Chondrocyte (in vitro differentiated cells): Measurements from ENCODE around the gene CEP89. TPM values are rescaled to one million over a fixed set of nuclear protein-coding genes. Genes with fewer than 3 reads are reported as not detected.

Source experiments
- DNase-seq: peaks from one replicate; pipeline ENCODE4 v3.0.0; 2021; ENCODE audit warnings: mixed read lengths, low spot score
- H3K27ac Mint-ChIP-seq: one replicate; pipeline ENCODE4 v1.8.0; 2021; ENCODE audit warnings: mild to moderate bottlenecking, moderate library complexity, mixed read lengths; ENCODE audit not compliant: unreplicated experiment
- H3K27me3 Mint-ChIP-seq: 2 replicates; pipeline ENCODE4 v1.8.0; 2021; ENCODE audit warnings: low read depth, mixed read lengths
- H3K36me3 Mint-ChIP-seq: 2 replicates; pipeline ENCODE4 v1.8.0; 2021; ENCODE audit warnings: low read depth, mixed read lengths
- H3K4me1 Mint-ChIP-seq: 2 replicates; pipeline ENCODE4 v1.8.0; 2021; ENCODE audit warnings: low read depth, mild to moderate bottlenecking, mixed read lengths
- H3K4me3 Mint-ChIP-seq: one replicate; pipeline ENCODE4 v1.8.0; 2021; ENCODE audit warnings: mild to moderate bottlenecking, moderate library complexity, mixed read lengths; ENCODE audit not compliant: unreplicated experiment
- H3K9me3 Mint-ChIP-seq: 2 replicates; pipeline ENCODE4 v1.8.0; 2021; ENCODE audit warnings: low read depth, mixed read lengths
- total RNA-seq: library from RNA; stranded (reverse); gene quantifications from 3 replicates; pipeline ENCODE4 v1.2.1, GENCODE V29; 2021
- TF ChIP-seq, protein P1 (sequence below): fragments of 200-600 bp; sonication (generic); IDR thresholded peaks from 2 replicates; pipeline ENCODE4 v1.5.0; 2021; ENCODE audit warnings: antibody characterized with exemption, mild to moderate bottlenecking, moderate library complexity

The CEP89 gene
- total RNA-seq, 1 donor from 2014 or later: 29.8 TPM

- no peak for DNase-seq
- no peaks in the 10 kb centered on the region for H3K4me1 Mint-ChIP-seq
- H3K27me3 Mint-ChIP-seq: no peaks in the 10 kb centered on the region
- H3K36me3 Mint-ChIP-seq: peaks cover 26% of the 10 kb centered on the region
- H3K9me3 Mint-ChIP-seq: peaks cover 7% of the 10 kb centered on the region
- TF ChIP-seq, protein P1, sequence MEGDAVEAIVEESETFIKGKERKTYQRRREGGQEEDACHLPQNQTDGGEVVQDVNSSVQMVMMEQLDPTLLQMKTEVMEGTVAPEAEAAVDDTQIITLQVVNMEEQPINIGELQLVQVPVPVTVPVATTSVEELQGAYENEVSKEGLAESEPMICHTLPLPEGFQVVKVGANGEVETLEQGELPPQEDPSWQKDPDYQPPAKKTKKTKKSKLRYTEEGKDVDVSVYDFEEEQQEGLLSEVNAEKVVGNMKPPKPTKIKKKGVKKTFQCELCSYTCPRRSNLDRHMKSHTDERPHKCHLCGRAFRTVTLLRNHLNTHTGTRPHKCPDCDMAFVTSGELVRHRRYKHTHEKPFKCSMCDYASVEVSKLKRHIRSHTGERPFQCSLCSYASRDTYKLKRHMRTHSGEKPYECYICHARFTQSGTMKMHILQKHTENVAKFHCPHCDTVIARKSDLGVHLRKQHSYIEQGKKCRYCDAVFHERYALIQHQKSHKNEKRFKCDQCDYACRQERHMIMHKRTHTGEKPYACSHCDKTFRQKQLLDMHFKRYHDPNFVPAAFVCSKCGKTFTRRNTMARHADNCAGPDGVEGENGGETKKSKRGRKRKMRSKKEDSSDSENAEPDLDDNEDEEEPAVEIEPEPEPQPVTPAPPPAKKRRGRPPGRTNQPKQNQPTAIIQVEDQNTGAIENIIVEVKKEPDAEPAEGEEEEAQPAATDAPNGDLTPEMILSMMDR: no peak
- H3K4me3 Mint-ChIP-seq: no peak overlapping the region
- peak overlapping the region; percentile 23 for H3K27ac Mint-ChIP-seq
Measured at GRCh38 chr19:32902448-32902847, 69.3 kb downstream of the CEP89 start.

- DNase-seq: no peak
- TF ChIP-seq, protein P1: no peak
- Mint-ChIP-seq H3K27ac (no peak overlapping the region), H3K4me3 (no peak overlapping the region), H3K4me1 (no peaks in the 10 kb centered on the region), H3K36me3 (peaks cover 28% of the 10 kb centered on the region), H3K27me3 (no peaks in the 10 kb centered on the region), H3K9me3 (peaks cover 7% of the 10 kb centered on the region)
Measured at GRCh38 chr19:32901504-32902161, 70.1 kb downstream of the CEP89 start.

DNA sequence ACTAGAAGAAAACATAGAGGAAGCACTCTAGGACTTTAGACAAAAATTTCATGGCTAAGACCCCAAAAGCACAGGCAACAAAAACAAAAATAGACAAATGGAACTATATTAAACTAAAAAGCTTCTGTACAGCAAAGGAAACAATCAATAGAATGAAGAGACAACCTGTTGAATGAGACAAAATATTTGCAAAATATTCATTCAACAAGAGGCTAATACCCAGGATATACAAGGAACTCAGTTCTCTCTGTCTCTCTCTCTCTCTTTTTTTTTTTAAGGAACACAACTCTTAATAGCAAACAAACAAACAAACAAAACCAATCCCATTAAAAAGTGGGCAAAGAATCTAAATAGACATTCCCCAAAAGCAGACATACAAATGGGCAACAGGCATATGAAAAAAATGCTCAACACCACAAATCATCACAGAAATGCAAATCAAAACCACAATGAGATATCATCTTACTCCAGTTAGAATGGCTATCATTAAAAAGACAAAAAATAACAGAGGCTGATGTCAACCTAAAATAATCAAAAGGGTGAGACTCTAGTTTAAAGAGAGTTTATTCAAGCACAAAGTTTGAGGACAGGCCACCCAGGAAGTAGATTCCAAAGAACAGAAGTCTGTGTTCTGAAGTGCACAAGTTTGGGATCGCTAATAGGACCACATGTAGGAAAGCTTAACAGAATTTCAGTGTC lies 75.1 kb downstream of the CEP89 start:
- DNase-seq: no peak
- TF ChIP-seq, protein P1: no peak
- H3K27me3 Mint-ChIP-seq: no peaks in the 10 kb centered on the region
- no peak overlapping the region for H3K27ac Mint-ChIP-seq
- H3K36me3 Mint-ChIP-seq: peaks cover 29% of the 10 kb centered on the region
- no peak overlapping the region for H3K4me3 Mint-ChIP-seq
- peaks cover 16% of the 10 kb centered on the region for H3K9me3 Mint-ChIP-seq
- H3K4me1 Mint-ChIP-seq: no peaks in the 10 kb centered on the region

GRCh38 chr19:32895384-32895783 lies 76.4 kb downstream of the CEP89 start:
- Mint-ChIP-seq H3K27me3 (no peaks in the 10 kb centered on the region), H3K4me1 (no peaks in the 10 kb centered on the region), H3K36me3 (peaks cover 30% of the 10 kb centered on the region), H3K4me3 (no peak overlapping the region), H3K27ac (no peak overlapping the region), H3K9me3 (peaks cover 22% of the 10 kb centered on the region)
- no peak for DNase-seq
- TF ChIP-seq, protein P1: no peak

- no peak for DNase-seq
- TF ChIP-seq, protein P1: no peak
- Mint-ChIP-seq H3K36me3 (peaks cover 28% of the 10 kb centered on the region), H3K27ac (no peak overlapping the region), H3K27me3 (no peaks in the 10 kb centered on the region), H3K4me3 (no peak overlapping the region), H3K4me1 (no peaks in the 10 kb centered on the region), H3K9me3 (peaks cover 22% of the 10 kb centered on the region)
Measured at GRCh38 chr19:32891609-32892008, 80.1 kb downstream of the CEP89 start.
